K562 (cell line): ENCODE data around the gene TMEM184A. TPM values are rescaled to one million over a fixed set of nuclear protein-coding genes. Genes with fewer than 3 reads are reported as not detected.

Source experiments
- ATF3 ChIP-seq, 2 experiments: fragments of 450-650 bp in 1 of 2; sonication (generic) in 1 of 2; formaldehyde crosslinking in 1 of 2; IDR thresholded peaks in 1 of 2; conservative IDR thresholded peaks in 1 of 2; 2 replicates each; pipeline versions ENCODE4 v1.6.1 to v1.8.1; 2016 to 2023; ENCODE audit warnings: mild to moderate bottlenecking in 2 of 2, moderate library complexity in 2 of 2, inconsistent platforms in 1 of 2, missing genetic modification reagents in 1 of 2
- CEBPZ ChIP-seq: fragments of 150-350 bp; IDR thresholded peaks from 2 replicates; pipeline ENCODE4 v1.6.1; 2014; ENCODE audit warnings: low read depth, mild to moderate bottlenecking, low read length, borderline replicate concordance
- CREB1 ChIP-seq, 2 experiments: sonication (generic) in 1 of 2; formaldehyde crosslinking in 1 of 2; IDR thresholded peaks; 2 replicates each; pipeline versions ENCODE4 v1.6.1 to v1.8.0; 2012 to 2022; ENCODE audit warnings: inconsistent platforms in 1 of 2, mild to moderate bottlenecking in 1 of 2, missing genetic modification reagents in 1 of 2, moderate library complexity in 1 of 2
- FOXA1 ChIP-seq: fragments of 450-650 bp; IDR thresholded peaks from 2 replicates; pipeline ENCODE4 v1.6.1; 2016; ENCODE audit warnings: mild to moderate bottlenecking, borderline replicate concordance
- GABPB1 ChIP-seq: sonication (generic); formaldehyde crosslinking; IDR thresholded peaks from 2 replicates; pipeline ENCODE4 v1.8.0; 2022; ENCODE audit warnings: mild to moderate bottlenecking, missing genetic modification reagents
- LCOR ChIP-seq: sonication (generic); formaldehyde crosslinking; IDR thresholded peaks from 2 replicates; pipeline ENCODE4 v1.8.0; 2022; ENCODE audit warnings: mild to moderate bottlenecking, missing genetic modification reagents
- NFIX ChIP-seq: fragments of 250-450 bp; sonication (Bioruptor Pico); IDR thresholded peaks from 2 replicates; pipeline ENCODE4 v1.4.0; 2020; ENCODE audit warnings: low read depth, mild to moderate bottlenecking, moderate library complexity
- PKNOX1 ChIP-seq: fragments of 450-650 bp; IDR thresholded peaks from 2 replicates; pipeline ENCODE4 v1.6.1; 2016
- SFPQ ChIP-seq: fragments of 200-400 bp; formaldehyde crosslinking; IDR thresholded peaks from 2 replicates; pipeline ENCODE4 v1.6.1; 2017; ENCODE audit warnings: mild to moderate bottlenecking, low read depth, low read length, moderate library complexity
- SNIP1 ChIP-seq: fragments of 450-650 bp; IDR thresholded peaks from 2 replicates; pipeline ENCODE4 v1.7.1; 2017; ENCODE audit warnings: low read depth, mild to moderate bottlenecking
- STAG1 ChIP-seq: sonication (generic); formaldehyde crosslinking; IDR thresholded peaks from 2 replicates; pipeline ENCODE4 v1.5.0; 2020; ENCODE audit warnings: missing genetic modification reagents, borderline replicate concordance
- TBP ChIP-seq: optimal IDR thresholded peaks from 2 replicates; pipeline ENCODE3; 2011; ENCODE audit warnings: low read depth, low read length, improper control_type of control experiment
- TEAD2 ChIP-seq: fragments of 450-650 bp; IDR thresholded peaks from 2 replicates; pipeline ENCODE4 v1.6.1; 2016; ENCODE audit warnings: missing genetic modification characterization, control low read depth, missing compliant biosample characterization
- ZBTB12 ChIP-seq: fragments of 250-450 bp; sonication (Bioruptor Pico); IDR thresholded peaks from 2 replicates; pipeline ENCODE4 v1.4.0; 2020
- ZBTB7A ChIP-seq: IDR thresholded peaks from 2 replicates; pipeline ENCODE4 v1.6.1; 2011; ENCODE audit warnings: low read depth, mild to moderate bottlenecking, low read length, moderate library complexity, borderline replicate concordance; ENCODE audit not compliant: control insufficient read depth
- ZNF444 ChIP-seq: fragments of 250-450 bp; sonication (Bioruptor Pico); IDR thresholded peaks from 2 replicates; pipeline ENCODE4 v1.4.0; 2020; ENCODE audit warnings: mild to moderate bottlenecking, moderate library complexity
- ZNF449 ChIP-seq: fragments of 250-450 bp; sonication (Bioruptor Pico); IDR thresholded peaks from 2 replicates; pipeline ENCODE4 v1.8.0; 2022; ENCODE audit warnings: moderate library complexity, mild to moderate bottlenecking, inconsistent platforms
- polyA plus RNA-seq, 8 experiments: library from polyadenylated mRNA; depleted of rRNA in 4 of 8; stranded (reverse) in 5 of 8; unstranded in 3 of 8; fragments of >200 nt; fragmentation: Nextera tagmentation in 2 of 8; fragmentation: Illumina TruSeq in 1 of 8; extraction: Ambion mirVana in 2 of 8; extraction: Trizol in 1 of 8; gene quantifications; 2 replicates each; pipeline versions ENCODE4 v1.2.1 to v1.2.3, GENCODE V29; 2011 to 2014; ENCODE audit warnings: inconsistent platforms in 1 of 8, missing spikeins in 1 of 8
- total RNA-seq, 7 experiments: library from RNA; depleted of rRNA in 6 of 7; stranded (reverse); fragments of >200 nt in 6 of 7; fragmentation: Illumina TruSeq in 2 of 7; extraction: Trizol in 2 of 7; gene quantifications; 2 replicates each; pipeline versions ENCODE4 v1.2.1 to v1.2.3, GENCODE V29; 2011 to 2021; ENCODE audit warnings: low replicate concordance in 1 of 7

The TMEM184A gene
- total and polyA plus RNA-seq, 9 of the 15 experiments (the other 6 are each of a cell fraction or from before 2014, with no cell fraction given), result 0.10 to 0.18 (median 0.11) TPM; not detected in 6

GRCh38 chr7:1569016-1569415 is 13.0 kb upstream of the TMEM184A start (continued):
- TF ChIP-seq ZBTB7A (no peak), PKNOX1 (0 out of 2 replicates have a peak, but pooled peaks have one; percentile 5), SNIP1 (no peak), TBP (peak; percentile 32), STAG1 (no peak), ZNF444 (CRISPR knock-in tag) (no peak), ZNF449 (CRISPR knock-in tag) (no peak), CEBPZ (no peak), GABPB1 (CRISPR knock-in tag) (peak; percentile 27; the same call in 1 of the 2 replicates), FOXA1 (no peak), CREB1 (IDR thresholded peaks at IDR 0.05) (0 out of 2 replicates have a peak, but pooled peaks have one; percentile 38), CREB1 (CRISPR knock-in tag; IDR thresholded peaks at IDR 0.05) (peak; percentile 82), ATF3 (IDR thresholded peaks at IDR 0.05) (peak; percentile 70), ATF3 (CRISPR knock-in tag; conservative IDR thresholded peaks at IDR 0.05) (no peak), NFIX (CRISPR knock-in tag) (no peak), LCOR (CRISPR knock-in tag) (0 out of 2 replicates have a peak, but pooled peaks have one; percentile 43), SFPQ (no peak), ZBTB12 (CRISPR knock-in tag) (no peak), TEAD2 (tag) (no peak)
